Fibroblast of pulmonary artery (primary cell): ENCODE results near the gene TTC39A.
A peak's percentile ranks its signal among the peaks of the same experiment; 100 is the strongest.

Experiments
- DNase-seq: peaks from one replicate; pipeline ENCODE4 v3.0.0-alpha.2; 2010; ENCODE audit warnings: low read depth
- H3K4me3 ChIP-seq: replicated peaks from 2 replicates; pipeline ENCODE4 v1.5.1; 2011; ENCODE audit warnings: low read depth, mild to moderate bottlenecking, control low read depth, low read length, moderate library complexity
- TF ChIP-seq, protein P1 (sequence below): IDR thresholded peaks from 2 replicates; pipeline ENCODE4 v1.5.1; 2011; ENCODE audit warnings: mild to moderate bottlenecking, control low read depth, low read length, inconsistent platforms; ENCODE audit errors: missing control alignments

The TTC39A gene

DNA sequence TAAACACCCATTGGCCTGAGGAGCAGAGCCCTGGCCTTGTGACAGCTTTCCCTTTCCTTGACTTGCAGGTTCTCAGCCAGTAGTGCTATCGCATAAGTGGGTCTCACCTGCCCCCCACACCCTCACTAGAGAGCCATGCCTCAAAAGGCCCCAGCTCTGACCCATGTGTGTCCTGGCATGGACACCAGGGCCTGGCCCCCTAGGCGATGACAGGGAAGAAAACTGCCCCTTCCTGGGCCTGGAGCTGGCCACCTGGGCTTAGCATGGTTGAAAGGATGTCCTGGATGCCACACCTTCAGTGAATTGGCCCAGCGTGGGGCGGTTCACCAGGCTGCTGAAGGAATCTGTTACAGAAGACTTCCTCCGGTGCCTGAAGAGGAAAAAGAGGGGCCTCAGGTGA lies 18.5 kb downstream of the TTC39A start:
- H3K4me3 ChIP-seq = no peak overlapping the region
- DNase-seq = no peak
- TF ChIP-seq, protein P1, sequence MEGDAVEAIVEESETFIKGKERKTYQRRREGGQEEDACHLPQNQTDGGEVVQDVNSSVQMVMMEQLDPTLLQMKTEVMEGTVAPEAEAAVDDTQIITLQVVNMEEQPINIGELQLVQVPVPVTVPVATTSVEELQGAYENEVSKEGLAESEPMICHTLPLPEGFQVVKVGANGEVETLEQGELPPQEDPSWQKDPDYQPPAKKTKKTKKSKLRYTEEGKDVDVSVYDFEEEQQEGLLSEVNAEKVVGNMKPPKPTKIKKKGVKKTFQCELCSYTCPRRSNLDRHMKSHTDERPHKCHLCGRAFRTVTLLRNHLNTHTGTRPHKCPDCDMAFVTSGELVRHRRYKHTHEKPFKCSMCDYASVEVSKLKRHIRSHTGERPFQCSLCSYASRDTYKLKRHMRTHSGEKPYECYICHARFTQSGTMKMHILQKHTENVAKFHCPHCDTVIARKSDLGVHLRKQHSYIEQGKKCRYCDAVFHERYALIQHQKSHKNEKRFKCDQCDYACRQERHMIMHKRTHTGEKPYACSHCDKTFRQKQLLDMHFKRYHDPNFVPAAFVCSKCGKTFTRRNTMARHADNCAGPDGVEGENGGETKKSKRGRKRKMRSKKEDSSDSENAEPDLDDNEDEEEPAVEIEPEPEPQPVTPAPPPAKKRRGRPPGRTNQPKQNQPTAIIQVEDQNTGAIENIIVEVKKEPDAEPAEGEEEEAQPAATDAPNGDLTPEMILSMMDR = no peak

DNA sequence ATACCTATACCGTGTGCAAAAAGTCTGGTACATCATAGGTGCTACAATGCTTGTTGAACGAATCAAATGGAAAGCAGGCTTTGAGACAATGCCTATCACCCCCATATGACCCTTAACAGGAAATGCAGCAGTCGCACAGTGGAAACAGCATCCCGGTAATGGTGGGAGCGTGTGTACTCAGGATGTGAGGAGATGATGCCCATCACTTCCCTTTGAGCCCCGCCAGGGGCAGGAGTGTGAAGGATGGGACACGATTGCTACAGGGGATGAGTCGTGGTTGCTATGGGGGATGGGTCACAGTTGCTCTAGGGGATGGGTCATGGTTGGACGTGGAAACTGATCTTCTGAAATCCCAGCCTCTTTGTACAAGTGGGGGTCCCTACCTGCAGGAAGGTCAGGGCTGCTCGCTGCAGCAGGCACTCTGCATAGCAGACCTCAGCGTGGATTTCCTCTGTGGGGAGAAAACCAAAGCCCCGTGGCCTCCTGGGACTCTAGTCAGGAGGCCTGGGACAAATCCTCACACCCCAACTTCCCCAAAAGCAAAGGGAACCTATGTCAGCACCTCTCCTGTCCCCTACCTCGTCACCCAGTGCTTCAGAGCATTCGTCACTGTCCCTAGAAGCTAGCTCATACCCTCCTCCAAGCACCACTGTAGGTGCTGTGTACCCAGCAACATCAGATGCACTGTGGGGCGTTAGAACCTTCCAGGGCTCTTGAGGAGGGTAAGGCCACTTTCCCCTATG lies 19.3 kb downstream of the TTC39A start:
- no peak for DNase-seq
- TF ChIP-seq, protein P1 = peak; percentile 9

DNA sequence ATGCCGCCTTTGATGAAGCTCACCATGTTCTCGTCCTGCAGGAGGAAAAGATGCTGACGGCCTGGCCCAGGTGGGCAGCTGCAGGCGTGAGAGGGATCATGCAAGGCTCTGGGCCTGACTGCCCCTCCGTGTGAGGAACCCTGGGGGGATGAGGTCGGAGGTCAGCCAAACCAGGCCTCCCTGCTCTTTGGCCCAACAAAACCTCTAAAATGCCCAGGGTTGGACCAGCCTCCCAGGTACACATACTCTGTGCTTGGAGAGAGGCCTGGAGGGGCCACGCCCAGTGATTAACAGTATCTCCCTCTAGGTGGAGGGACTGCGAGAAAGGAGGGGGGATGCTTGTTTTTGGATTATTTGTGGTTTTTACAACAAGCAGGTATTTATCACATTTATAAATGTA lies 21.1 kb downstream of the TTC39A start:
- no peak overlapping the region for H3K4me3 ChIP-seq
- no peak for DNase-seq
- TF ChIP-seq, protein P1 = no peak

More for the DNA sequence above, 19.3 kb downstream of the TTC39A start:
- H3K4me3 ChIP-seq = no peak overlapping the region

DNA sequence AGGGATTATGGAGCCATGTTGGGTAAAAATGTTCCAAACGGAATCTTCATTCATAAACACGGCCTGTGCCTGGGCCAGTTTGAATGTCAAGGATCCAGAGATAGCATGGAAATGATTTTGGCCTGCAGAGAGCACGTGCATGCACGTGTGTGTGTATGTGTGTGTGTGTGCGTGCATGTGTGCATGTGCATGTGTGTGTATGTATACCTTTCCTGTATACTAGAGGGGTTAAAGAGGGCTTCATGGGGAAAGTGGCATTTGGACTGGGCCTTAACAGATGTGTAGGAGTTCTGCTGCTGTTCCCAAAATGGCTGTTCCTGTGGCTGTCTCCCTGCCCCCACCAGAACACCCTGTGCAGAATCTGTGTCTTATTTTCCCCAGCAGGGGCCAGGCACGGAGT lies 21.7 kb downstream of the TTC39A start:
- DNase-seq = no peak
- no peak overlapping the region for H3K4me3 ChIP-seq
- TF ChIP-seq, protein P1 = no peak

DNA sequence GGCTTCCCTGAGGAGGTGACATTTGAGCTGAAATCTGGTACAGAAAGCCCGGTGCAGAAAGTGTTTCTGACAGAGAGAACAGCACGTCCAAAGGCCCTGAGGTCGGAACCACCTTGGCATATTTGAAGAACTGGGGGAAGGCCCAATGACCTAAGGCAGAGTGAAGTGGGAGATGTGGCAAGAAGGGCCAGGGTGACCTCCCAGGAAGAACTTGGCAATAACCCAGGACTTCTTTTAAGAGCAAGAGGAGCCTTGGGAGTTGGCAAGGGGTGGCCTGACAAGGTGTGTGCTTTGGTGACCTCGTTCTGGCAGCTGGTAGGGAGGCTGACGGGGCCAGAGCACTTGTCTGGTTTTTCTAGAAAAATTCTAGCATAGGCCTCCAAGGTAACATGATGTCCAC lies 23.4 kb downstream of the TTC39A start:
- DNase-seq = no peak

DNA sequence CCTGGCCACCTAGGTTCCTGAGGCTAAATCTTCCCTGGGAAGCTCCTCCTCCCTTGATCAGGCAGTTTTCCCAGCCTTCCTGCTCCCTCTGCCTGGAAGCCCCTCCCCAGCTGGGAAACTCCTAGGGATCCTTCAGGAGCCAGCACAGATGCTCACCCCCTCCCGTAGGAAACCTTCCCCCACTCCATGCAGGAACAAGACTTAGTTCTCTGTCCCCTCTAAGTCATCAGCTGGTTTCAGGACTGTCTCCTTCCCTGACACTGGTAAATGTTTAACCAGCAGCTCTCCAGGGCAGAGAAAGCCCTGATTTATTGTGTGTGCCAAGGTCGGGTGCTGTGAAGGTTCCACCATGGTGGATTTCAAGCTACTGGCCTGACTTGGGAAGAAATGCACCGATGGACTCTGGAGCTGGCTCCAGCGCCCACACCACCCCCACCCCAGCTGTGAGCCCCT lies 25.0 kb downstream of the TTC39A start:
- no peak overlapping the region for H3K4me3 ChIP-seq
- TF ChIP-seq, protein P1 = no peak
- DNase-seq = no peak

More for the DNA sequence above, 23.4 kb downstream of the TTC39A start:
- H3K4me3 ChIP-seq = no peak overlapping the region
- TF ChIP-seq, protein P1 = no peak

DNA sequence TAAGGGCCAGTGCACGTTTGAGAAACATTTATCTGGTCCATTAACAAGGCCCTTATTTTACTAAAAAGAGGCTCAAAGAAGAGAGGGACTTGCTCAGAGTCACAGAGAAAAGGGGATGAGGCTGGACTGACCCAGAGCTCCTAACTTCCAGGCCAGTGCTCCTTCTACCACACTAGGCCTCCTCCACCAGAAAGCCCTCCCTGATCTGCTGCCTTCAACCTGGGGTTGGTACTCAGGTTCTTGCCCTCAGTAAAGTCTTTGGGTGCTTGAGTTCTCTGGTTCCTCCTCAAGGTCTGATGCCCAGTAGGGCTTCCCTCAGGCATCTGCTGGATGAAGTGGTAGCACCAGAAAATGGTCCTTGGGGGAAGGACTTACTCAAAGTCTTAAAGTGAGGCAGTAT lies 26.0 kb downstream of the TTC39A start:
- DNase-seq = no peak
- no peak overlapping the region for H3K4me3 ChIP-seq

More for the DNA sequence above, 26.0 kb downstream of the TTC39A start:
- TF ChIP-seq, protein P1 = no peak
